OCI-LY7 (cell line): ENCODE data around the gene LONP2.

Experiments used
- EZH2phosphoT487 ChIP-seq: fragments of 200-600 bp; sonication (generic); IDR thresholded peaks from 2 replicates; pipeline ENCODE4 v1.6.1; 2018; ENCODE audit warnings: low read depth, borderline replicate concordance, mild to moderate bottlenecking, mixed run types, antibody characterized with exemption, low read length, moderate library complexity, mixed read lengths
- TF ChIP-seq, protein P1 (sequence below): fragments of 200-600 bp; sonication (generic); conservative IDR thresholded peaks from 2 replicates; pipeline ENCODE4 v1.5.1; 2014; ENCODE audit warnings: mild to moderate bottlenecking, antibody characterized with exemption, low read length, moderate library complexity, mixed read lengths

DNA sequence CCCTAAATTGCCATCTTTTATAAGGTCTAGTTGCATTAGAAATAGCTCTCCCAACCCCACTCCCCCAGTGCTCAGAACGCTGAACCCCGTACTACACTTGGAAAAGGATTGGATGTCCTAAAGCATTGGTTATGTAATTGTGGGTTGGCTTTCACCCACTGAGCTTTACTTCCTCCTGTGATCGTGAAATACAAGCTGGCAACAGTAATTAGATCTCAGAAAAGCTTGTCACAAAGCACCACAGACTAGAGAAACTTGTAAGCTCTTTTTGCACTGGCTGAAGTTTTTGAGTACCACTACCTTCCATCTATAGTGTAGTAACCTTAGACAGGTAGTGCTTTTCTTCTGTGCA lies 86.7 kb downstream of the LONP2 start:
- TF ChIP-seq, protein P1, sequence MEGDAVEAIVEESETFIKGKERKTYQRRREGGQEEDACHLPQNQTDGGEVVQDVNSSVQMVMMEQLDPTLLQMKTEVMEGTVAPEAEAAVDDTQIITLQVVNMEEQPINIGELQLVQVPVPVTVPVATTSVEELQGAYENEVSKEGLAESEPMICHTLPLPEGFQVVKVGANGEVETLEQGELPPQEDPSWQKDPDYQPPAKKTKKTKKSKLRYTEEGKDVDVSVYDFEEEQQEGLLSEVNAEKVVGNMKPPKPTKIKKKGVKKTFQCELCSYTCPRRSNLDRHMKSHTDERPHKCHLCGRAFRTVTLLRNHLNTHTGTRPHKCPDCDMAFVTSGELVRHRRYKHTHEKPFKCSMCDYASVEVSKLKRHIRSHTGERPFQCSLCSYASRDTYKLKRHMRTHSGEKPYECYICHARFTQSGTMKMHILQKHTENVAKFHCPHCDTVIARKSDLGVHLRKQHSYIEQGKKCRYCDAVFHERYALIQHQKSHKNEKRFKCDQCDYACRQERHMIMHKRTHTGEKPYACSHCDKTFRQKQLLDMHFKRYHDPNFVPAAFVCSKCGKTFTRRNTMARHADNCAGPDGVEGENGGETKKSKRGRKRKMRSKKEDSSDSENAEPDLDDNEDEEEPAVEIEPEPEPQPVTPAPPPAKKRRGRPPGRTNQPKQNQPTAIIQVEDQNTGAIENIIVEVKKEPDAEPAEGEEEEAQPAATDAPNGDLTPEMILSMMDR = no peak
- TF ChIP-seq EZH2phosphoT487 = no peak
